ENCODE results near the gene JMJD4. TPM values are rescaled to one million over a fixed set of nuclear protein-coding genes. Genes with fewer than 3 reads are reported as not detected.

The JMJD4 gene
- total RNA-seq, 1 experiment from 2014 or later = 24.4 TPM

DNA sequence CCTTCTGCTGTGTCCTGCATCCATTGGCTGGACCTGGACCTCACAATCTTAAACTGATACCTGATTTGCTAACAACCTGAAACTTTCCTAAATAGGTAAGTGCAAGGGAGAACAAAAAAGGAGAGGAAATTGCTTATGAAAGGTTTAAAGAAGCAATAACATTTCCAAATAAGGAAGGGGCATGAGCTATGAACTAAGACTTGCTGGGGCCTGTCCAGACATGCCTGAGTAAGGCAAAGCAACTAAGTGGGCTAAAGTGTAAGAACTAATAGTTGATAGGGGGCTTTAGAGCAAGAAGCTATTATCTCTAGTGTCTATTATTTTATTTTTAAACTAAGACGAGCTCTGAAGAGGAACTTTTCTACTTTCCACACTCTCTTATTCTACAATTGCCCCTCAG, 11.6 kb downstream of the JMJD4 start:
- no peak overlapping the region for H3K18ac ChIP-seq (ENCODE audit: insufficient read length, low read depth, low read length)
- WGBS (ENCODE audit: extremely low coverage, insufficient read length, low lambda C conversion rate) = no CpG with 5 or more reads among the region's 1 CpG
- no peak overlapping the region for H3K9ac ChIP-seq (ENCODE audit: extremely low read depth, insufficient read length, low read length)
- TF ChIP-seq, protein P1, sequence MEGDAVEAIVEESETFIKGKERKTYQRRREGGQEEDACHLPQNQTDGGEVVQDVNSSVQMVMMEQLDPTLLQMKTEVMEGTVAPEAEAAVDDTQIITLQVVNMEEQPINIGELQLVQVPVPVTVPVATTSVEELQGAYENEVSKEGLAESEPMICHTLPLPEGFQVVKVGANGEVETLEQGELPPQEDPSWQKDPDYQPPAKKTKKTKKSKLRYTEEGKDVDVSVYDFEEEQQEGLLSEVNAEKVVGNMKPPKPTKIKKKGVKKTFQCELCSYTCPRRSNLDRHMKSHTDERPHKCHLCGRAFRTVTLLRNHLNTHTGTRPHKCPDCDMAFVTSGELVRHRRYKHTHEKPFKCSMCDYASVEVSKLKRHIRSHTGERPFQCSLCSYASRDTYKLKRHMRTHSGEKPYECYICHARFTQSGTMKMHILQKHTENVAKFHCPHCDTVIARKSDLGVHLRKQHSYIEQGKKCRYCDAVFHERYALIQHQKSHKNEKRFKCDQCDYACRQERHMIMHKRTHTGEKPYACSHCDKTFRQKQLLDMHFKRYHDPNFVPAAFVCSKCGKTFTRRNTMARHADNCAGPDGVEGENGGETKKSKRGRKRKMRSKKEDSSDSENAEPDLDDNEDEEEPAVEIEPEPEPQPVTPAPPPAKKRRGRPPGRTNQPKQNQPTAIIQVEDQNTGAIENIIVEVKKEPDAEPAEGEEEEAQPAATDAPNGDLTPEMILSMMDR (conservative IDR thresholded peaks at IDR 0.05) = no peak
- H2AK5ac ChIP-seq (ENCODE audit: insufficient read length, low read length) = no peak overlapping the region
- no peak overlapping the region for H3K56ac ChIP-seq (ENCODE audit: insufficient read length, low read depth, low read length)
- no peaks in the 10 kb centered on the region for H3K79me2 ChIP-seq (ENCODE audit: insufficient read depth, low read length)
- no peak overlapping the region for H3K14ac ChIP-seq (ENCODE audit: insufficient read depth, low read length)
- H3K4me3 Mint-ChIP-seq = no peak overlapping the region
- H3K27ac Mint-ChIP-seq = no peak overlapping the region; a peak in 1 of 7 replicates
- no peak overlapping the region for H3K4ac ChIP-seq (ENCODE audit: low read depth, low read length)
- peak overlapping the region; percentile 72 for H2BK120ac ChIP-seq (ENCODE audit: low read depth, low read length, poor library complexity, severe bottlenecking)
- H2BK5ac ChIP-seq (ENCODE audit: insufficient read length, low read length) = no peak overlapping the region
- no peak overlapping the region for H4K8ac ChIP-seq (replicated peaks; ENCODE audit: insufficient read length, low read depth, low read length)
- H3K27me3 ChIP-seq (ENCODE audit: insufficient read depth, low read length) = no peaks in the 10 kb centered on the region
- H4K5ac ChIP-seq (ENCODE audit: insufficient read length, low read depth, low read length) = no peak overlapping the region
- no peak overlapping the region for H4K91ac ChIP-seq (ENCODE audit: insufficient read length, low read depth, low read length)
- H3K9me3 Mint-ChIP-seq = peaks cover 57% of the 10 kb centered on the region in 2 experiments
- DNase-seq = no peak
- H3K4me1 Mint-ChIP-seq = peaks cover 7 to 19% of the 10 kb centered on the region in 2 experiments
- H2BK15ac ChIP-seq (ENCODE audit: low read depth, low read length) = no peak overlapping the region
- no peak overlapping the region for H2BK12ac ChIP-seq (ENCODE audit: insufficient read length, low read depth, low read length)
- H3K27me3 Mint-ChIP-seq (ENCODE audit: low read depth) = peaks cover 25% of the 10 kb centered on the region
- H3K9me3 ChIP-seq (ENCODE audit: control insufficient read depth, low read depth, low read length) = peaks cover 46% of the 10 kb centered on the region
- no peaks in the 10 kb centered on the region for H3K79me1 ChIP-seq (ENCODE audit: insufficient read depth, low read depth, low read length, poor library complexity, severe bottlenecking)
- peaks cover under 1% of the 10 kb centered on the region for H3K23me2 ChIP-seq (ENCODE audit: insufficient read length, low read depth, low read length, poor library complexity, severe bottlenecking)
- H3K27ac ChIP-seq (ENCODE audit: insufficient read length, low read depth, low read length) = no peak overlapping the region
- H2AFZ ChIP-seq (ENCODE audit: low read length) = no peak overlapping the region
- no peak overlapping the region for H3K4me2 ChIP-seq (ENCODE audit: insufficient read depth, insufficient read length, low read length)
- H4K20me1 ChIP-seq (ENCODE audit: control insufficient read depth, insufficient read depth, insufficient read length) = no peaks in the 10 kb centered on the region
- H3K4me1 ChIP-seq (ENCODE audit: insufficient read depth, low read length) = no peaks in the 10 kb centered on the region
- no peak overlapping the region for H3K23ac ChIP-seq (ENCODE audit: insufficient read length, low read depth, low read length)
- H3T11ph ChIP-seq (ENCODE audit: low read length) = no peak overlapping the region
- no peak overlapping the region for H2BK20ac ChIP-seq (ENCODE audit: low read depth, low read length, poor library complexity, severe bottlenecking)
- H3K36me3 Mint-ChIP-seq (ENCODE audit: insufficient read depth in 1 of 3, low read depth in 3 of 3) = peaks cover 14 to 51% (median 42%) of the 10 kb centered on the region in 3 experiments

Measured in H9 (cell line).